K562 (cell line): ENCODE data around the gene ZNF787. TPM values are rescaled to one million over a fixed set of nuclear protein-coding genes. Genes with fewer than 3 reads are reported as not detected.

Experiments
- ATAC-seq: fragments of 200-7000 bp; cut with Tn5 transposase; 3 replicates; pipeline ENCODE4 v1.9.1; 2020; ENCODE audit warnings: moderate library complexity
- BruUV-seq: library from RNA; stranded (reverse); fragments of 400-500 nt; replicated peaks from 2 replicates; lab custom pipeline; 2021; lab: Mats Ljungman, UMichigan
- CTCF ChIA-PET: fragments of 300-600 bp; formaldehyde crosslinking; extraction: SDS; loops from one replicate; lab custom pipeline; 2021; ENCODE audit warnings: low intra/inter-chr PET ratio; lab: Yijun Ruan, JAX
- POLR2A ChIA-PET: fragments of 300-600, 350-650 bp; sonication (Branson Sonifier 250); formaldehyde crosslinking; extraction: SDS; loops from one replicate; lab custom pipeline; 2021; ENCODE audit warnings: antibody characterized with exemption, inconsistent platforms; lab: Yijun Ruan, JAX
- DNase-seq, 4 experiments: peaks; one replicate each; pipeline versions ENCODE4 v3.0.0 to v3.0.0-alpha.2; 2011 to 2018; ENCODE audit warnings: low spot score in 3 of 4, mixed read lengths in 3 of 4; ENCODE audit errors: extremely low read depth in 1 of 4
- FAIRE-seq: peaks from 2 replicates; lab custom pipeline; 2011; peaks lifted over from hg19 to GRCh38; lab: Jason Lieb, UNC
- H2AFZ ChIP-seq: 2 replicates; pipeline ENCODE4 v1.6.0; 2011; ENCODE audit warnings: low read depth, low read length, control low read depth, inconsistent platforms
- H3K27ac ChIP-seq: fragments of 200-600 bp; 3 replicates; pipeline ENCODE4 v1.8.0; 2011; ENCODE audit warnings: low read depth, mild to moderate bottlenecking, control low read depth, inconsistent platforms, low read length, moderate library complexity, mixed read lengths; ENCODE audit errors: extremely low read depth
- H3K27me3 ChIP-seq, 2 experiments: fragments of 300-600 bp in 1 of 2; 2 replicates in 1 of 2; 3 replicates in 1 of 2; pipeline versions ENCODE4 v1.6.0 to v1.8.0; 2011; ENCODE audit warnings: inconsistent platforms in 2 of 2, low read length in 2 of 2, mild to moderate bottlenecking in 1 of 2, mixed read lengths in 1 of 2, moderate library complexity in 1 of 2; ENCODE audit not compliant: control insufficient read depth in 2 of 2, insufficient read depth in 2 of 2
- H3K36me3 ChIP-seq: fragments of 300-600 bp; 3 replicates; pipeline ENCODE4 v1.8.0; 2011; ENCODE audit warnings: mild to moderate bottlenecking, low read length, inconsistent platforms; ENCODE audit not compliant: control insufficient read depth, insufficient read depth
- H3K4me1 ChIP-seq, 2 experiments: fragments of 200-600 bp in 1 of 2; replicated peaks in 1 of 2; 2 replicates in 1 of 2; 3 replicates in 1 of 2; pipeline versions ENCODE4 v1.5.1 to v1.8.0; 2011; ENCODE audit warnings: inconsistent platforms in 2 of 2, low read length in 2 of 2, mild to moderate bottlenecking in 1 of 2, mixed read lengths in 1 of 2, moderate library complexity in 1 of 2; ENCODE audit not compliant: control insufficient read depth in 2 of 2, insufficient read depth in 2 of 2
- H3K4me2 ChIP-seq: 2 replicates; pipeline ENCODE4 v1.6.1; 2011; ENCODE audit warnings: low read length, control low read depth, inconsistent platforms, mixed read lengths; ENCODE audit not compliant: insufficient read depth
- H3K4me3 ChIP-seq: fragments of 200-600 bp; sonication (generic), shearing (Covaris generic); 2 replicates; pipeline ENCODE4 v1.5.1; 2016; ENCODE audit warnings: control low read depth, inconsistent platforms
- H3K79me2 ChIP-seq: fragments of 200-600 bp; 3 replicates; pipeline ENCODE4 v1.8.0; 2011; ENCODE audit warnings: low read length, inconsistent platforms; ENCODE audit not compliant: control insufficient read depth, insufficient read depth
- H3K9ac ChIP-seq, 2 experiments: 2 replicates each; pipeline versions ENCODE4 v1.6.0 to v1.6.1; 2011; ENCODE audit warnings: low read depth in 2 of 2, low read length in 2 of 2, control low read depth in 1 of 2, inconsistent platforms in 1 of 2, mild to moderate bottlenecking in 1 of 2, mixed read lengths in 1 of 2; ENCODE audit not compliant: insufficient read depth in 1 of 2
- H3K9me1 ChIP-seq: one replicate; pipeline ENCODE4 v1.6.0; 2011; ENCODE audit warnings: inconsistent platforms, mild to moderate bottlenecking, low read length, moderate library complexity; ENCODE audit not compliant: control insufficient read depth, insufficient read depth
- H3K9me3 ChIP-seq: replicated peaks from 2 replicates; pipeline ENCODE4 v1.5.1; 2011; ENCODE audit warnings: low read depth, low read length, inconsistent platforms; ENCODE audit not compliant: control insufficient read depth, insufficient read depth
- H4K20me1 ChIP-seq: replicated peaks from 2 replicates; pipeline ENCODE4 v1.6.1; 2011; ENCODE audit warnings: low read length, inconsistent platforms, mixed read lengths; ENCODE audit not compliant: control insufficient read depth, insufficient read depth
- E2F3 ChIP-seq: fragments of 250-450 bp; sonication (Bioruptor Pico); IDR thresholded peaks from 2 replicates; pipeline ENCODE4 v1.4.0; 2020; ENCODE audit warnings: mild to moderate bottlenecking
- FOXP1 ChIP-seq: sonication (generic); formaldehyde crosslinking; IDR thresholded peaks from 2 replicates; pipeline ENCODE4 v1.8.0; 2022; ENCODE audit warnings: mild to moderate bottlenecking, missing genetic modification reagents
- ILF3 ChIP-seq: fragments of 450-650 bp; IDR thresholded peaks from 2 replicates; pipeline ENCODE4 v1.6.1; 2018; ENCODE audit warnings: antibody characterized with exemption, mild to moderate bottlenecking, moderate library complexity, borderline replicate concordance
- MAFF ChIP-seq: IDR thresholded peaks from 2 replicates; pipeline ENCODE4 v1.6.1; 2012; ENCODE audit warnings: low read length, improper control_type of control experiment
- RAD51 ChIP-seq: fragments of 450-650 bp; IDR thresholded peaks from 2 replicates; pipeline ENCODE4 v1.7.1; 2016; ENCODE audit warnings: low read depth, mild to moderate bottlenecking, borderline replicate concordance
- SAP30 ChIP-seq: fragments of 200-600 bp; sonication (generic); IDR thresholded peaks from 2 replicates; pipeline ENCODE4 v1.6.1; 2012; ENCODE audit warnings: borderline replicate concordance, low read depth, mild to moderate bottlenecking, moderate library complexity, low read length, control low read depth, inconsistent platforms; ENCODE audit not compliant: insufficient read depth, poor library complexity, severe bottlenecking
- THAP12 ChIP-seq: fragments of 250-450 bp; sonication (Bioruptor Pico); IDR thresholded peaks from 2 replicates; pipeline ENCODE4 v1.9.0; 2021; ENCODE audit warnings: mild to moderate bottlenecking, inconsistent platforms
- XRCC4 ChIP-seq: IDR thresholded peaks from one replicate; pipeline ENCODE4 v1.6.1; 2011; ENCODE audit not compliant: insufficient read depth, insufficient read length; ENCODE audit errors: extremely low read depth
- ZNF274 ChIP-seq: IDR thresholded peaks from 2 replicates; pipeline ENCODE4 v1.6.1; 2011; ENCODE audit warnings: low read depth, mild to moderate bottlenecking, low read length, moderate library complexity, borderline replicate concordance
- WGBS: fragments of 100-300 bp; shearing (Covaris generic); methylation state at CpG from one replicate; pipeline ENCODE4 v1.1.6; 2016; ENCODE audit warnings: low coverage, mixed read lengths; ENCODE audit not compliant: insufficient coverage; ENCODE audit errors: missing lambda C conversion rate; 5-methylcytosine and 5-hydroxymethylcytosine counted together
- in situ Hi-C: fragments of 300-500 bp; cut with MboI; formaldehyde crosslinking; loops from 4 replicates; pipeline ENCODE4 v1.15.0; 2018; ENCODE audit warnings: inconsistent platforms, mixed read lengths
- intact Hi-C: fragments of 100-400 bp; cut with micrococcal nuclease; formaldehyde crosslinking; loops from 2 replicates; pipeline ENCODE4 v1.14.2; 2022
- polyA plus RNA-seq, 8 experiments: library from polyadenylated mRNA; depleted of rRNA in 4 of 8; stranded (reverse) in 5 of 8; unstranded in 3 of 8; fragments of >200 nt; fragmentation: Nextera tagmentation in 2 of 8; fragmentation: Illumina TruSeq in 1 of 8; extraction: Ambion mirVana in 2 of 8; extraction: Trizol in 1 of 8; gene quantifications; 2 replicates each; pipeline versions ENCODE4 v1.2.1 to v1.2.3, GENCODE V29; 2011 to 2014; ENCODE audit warnings: inconsistent platforms in 1 of 8, missing spikeins in 1 of 8
- total RNA-seq, 7 experiments: library from RNA; depleted of rRNA in 6 of 7; stranded (reverse); fragments of >200 nt in 6 of 7; fragmentation: Illumina TruSeq in 2 of 7; extraction: Trizol in 2 of 7; gene quantifications; 2 replicates each; pipeline versions ENCODE4 v1.2.1 to v1.2.3, GENCODE V29; 2011 to 2021; ENCODE audit warnings: low replicate concordance in 1 of 7
- TF ChIP-seq, protein P1 (sequence below): fragments of 450-650 bp; conservative IDR thresholded peaks from 2 replicates; pipeline ENCODE4 v1.6.1; 2016; ENCODE audit warnings: missing genetic modification characterization, low read depth, mild to moderate bottlenecking, control low read depth, missing compliant biosample characterization

The ZNF787 gene
- total and polyA plus RNA-seq, 9 of the 15 experiments (the other 6 are each of a cell fraction or from before 2014, with no cell fraction given): 0.45 to 77.6 (median 7.3) TPM

- no peak for ATAC-seq
- peaks cover 35% of the 10 kb centered on the region; the same call in 2 of the 3 replicates for H3K36me3 ChIP-seq
Observed at GRCh38 chr19:56152644-56153043, 31.5 kb upstream of the ZNF787 start.

GRCh38 chr19:56150358-56150757 lies 29.3 kb upstream of the ZNF787 start:
- H3K4me3 ChIP-seq: no peak overlapping the region
- H4K20me1 ChIP-seq: no peaks in the 10 kb centered on the region; the same call in 1 of the 2 replicates
- intact Hi-C loops (no loop called here), in situ Hi-C loops (no loop called here)
- no peak for DNase-seq
- 96% methylated on average over 11 of the region's 11 CpGs for WGBS
- no peak for ATAC-seq
- BruUV-seq: no TSS peak
- peaks cover 33% of the 10 kb centered on the region; the same call in 2 of the 3 replicates for H3K36me3 ChIP-seq
- no peaks in the 10 kb centered on the region for H3K9me1 ChIP-seq
- H3K4me1 ChIP-seq: peaks cover 0 to 3% of the 10 kb centered on the region in 2 experiments; a peak in 1 of 5 replicates
- no peaks in the 10 kb centered on the region for H3K27me3 ChIP-seq
- no peak overlapping the region for H3K27ac ChIP-seq
- H3K9ac ChIP-seq: no peak overlapping the region
- FAIRE-seq: no peak
- H2AFZ ChIP-seq: no peak overlapping the region
- no peak overlapping the region for H3K4me2 ChIP-seq
- CTCF ChIA-PET: no interaction called here
- H3K9me3 ChIP-seq: no peaks in the 10 kb centered on the region
- H3K79me2 ChIP-seq: peaks cover 5% of the 10 kb centered on the region
- POLR2A ChIA-PET: no interaction called here
- TF ChIP-seq ZNF274 (no peak), FOXP1 (no peak), SAP30 (no peak), ILF3 (no peak), RAD51 (no peak), E2F3 (CRISPR knock-in tag) (no peak), THAP12 (no peak), XRCC4 (no peak)

More at GRCh38 chr19:56152644-56153043, 31.5 kb upstream of the ZNF787 start:
- 74% methylated on average over 2 of the region's 2 CpGs for WGBS
- H3K4me3 ChIP-seq: no peak overlapping the region
- no peak for DNase-seq
- in situ Hi-C loops (no loop called here), intact Hi-C loops (loop anchor here (1.0 kb wide), 1 partner anchor 97 kb away; no protein-coding TSS in a partner anchor)
- no peaks in the 10 kb centered on the region for H3K9me1 ChIP-seq
- peaks cover 5% of the 10 kb centered on the region; the same call in 2 of the 3 replicates for H3K79me2 ChIP-seq
- H3K4me1 ChIP-seq: peaks cover 0 to 4% of the 10 kb centered on the region in 2 experiments; a peak in 1 of 5 replicates
- no peaks in the 10 kb centered on the region; the same call in 1 of the 2 replicates for H4K20me1 ChIP-seq
- no peaks in the 10 kb centered on the region for H3K27me3 ChIP-seq
- H3K9me3 ChIP-seq: no peaks in the 10 kb centered on the region
- H3K4me2 ChIP-seq: no peak overlapping the region
- no peak overlapping the region for H3K9ac ChIP-seq
- no TSS peak for BruUV-seq
- H3K27ac ChIP-seq: no peak overlapping the region
- ChIA-PET POLR2A (interaction anchor here (0.6 kb wide), 1 partner anchor 666 kb away, joined by 3 read pairs; no protein-coding TSS in a partner anchor), CTCF (no interaction called here)
- no peak overlapping the region for H2AFZ ChIP-seq
- FAIRE-seq: no peak
- no peak for TF ChIP-seq MAFF
- TF ChIP-seq, protein P1, sequence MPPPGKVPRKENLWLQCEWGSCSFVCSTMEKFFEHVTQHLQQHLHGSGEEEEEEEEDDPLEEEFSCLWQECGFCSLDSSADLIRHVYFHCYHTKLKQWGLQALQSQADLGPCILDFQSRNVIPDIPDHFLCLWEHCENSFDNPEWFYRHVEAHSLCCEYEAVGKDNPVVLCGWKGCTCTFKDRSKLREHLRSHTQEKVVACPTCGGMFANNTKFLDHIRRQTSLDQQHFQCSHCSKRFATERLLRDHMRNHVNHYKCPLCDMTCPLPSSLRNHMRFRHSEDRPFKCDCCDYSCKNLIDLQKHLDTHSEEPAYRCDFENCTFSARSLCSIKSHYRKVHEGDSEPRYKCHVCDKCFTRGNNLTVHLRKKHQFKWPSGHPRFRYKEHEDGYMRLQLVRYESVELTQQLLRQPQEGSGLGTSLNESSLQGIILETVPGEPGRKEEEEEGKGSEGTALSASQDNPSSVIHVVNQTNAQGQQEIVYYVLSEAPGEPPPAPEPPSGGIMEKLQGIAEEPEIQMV (tag): no peak
